RWPE2 (cell line): ENCODE measurements around the gene PRSS50.
"Not testable (repeated sequence)": the region's sequence is repeated elsewhere in the genome, so short reads cannot be mapped to it uniquely, and the experiment has no call there.

Source experiments
- ATAC-seq: fragments of 200-7000 bp; cut with Tn5 transposase; 3 replicates; pipeline ENCODE4 v1.9.1; 2021; ENCODE audit warnings: low read depth
- DNase-seq: peaks from one replicate; pipeline ENCODE4 v3.0.0-alpha.2; 2020; ENCODE audit warnings: low spot score
- H3K27ac ChIP-seq: fragments of 450-650 bp; 2 replicates; pipeline ENCODE4 v1.5.1; 2017; ENCODE audit warnings: mild to moderate bottlenecking; ENCODE audit not compliant: poor library complexity, severe bottlenecking
- H3K27me3 ChIP-seq: fragments of 250-450 bp; sonication (Bioruptor Pico); 2 replicates; pipeline ENCODE4 v1.5.1; 2021; ENCODE audit warnings: mild to moderate bottlenecking, moderate library complexity; ENCODE audit not compliant: insufficient read depth, poor library complexity, severe bottlenecking
- H3K36me3 ChIP-seq: fragments of 250-450 bp; sonication (Bioruptor Pico); 2 replicates; pipeline ENCODE4 v1.5.1; 2020; ENCODE audit warnings: low read depth, mild to moderate bottlenecking, moderate library complexity
- H3K4me1 ChIP-seq: fragments of 250-450 bp; sonication (Bioruptor Pico); 2 replicates; pipeline ENCODE4 v1.5.1; 2021; ENCODE audit warnings: mild to moderate bottlenecking, moderate library complexity; ENCODE audit not compliant: insufficient read depth, poor library complexity, severe bottlenecking
- H3K4me3 ChIP-seq: fragments of 250-450 bp; sonication (Bioruptor Pico); 2 replicates; pipeline ENCODE4 v1.5.1; 2021; ENCODE audit warnings: mild to moderate bottlenecking, moderate library complexity; ENCODE audit not compliant: severe bottlenecking
- H3K9me3 ChIP-seq: fragments of 250-450 bp; sonication (Bioruptor Pico); 2 replicates; pipeline ENCODE4 v1.5.1; 2021; ENCODE audit warnings: mild to moderate bottlenecking, moderate library complexity; ENCODE audit not compliant: severe bottlenecking
- CTCF ChIP-seq: fragments of 450-650 bp; IDR thresholded peaks from one replicate; pipeline ENCODE4 v1.5.1; 2017; ENCODE audit warnings: mild to moderate bottlenecking, moderate library complexity; ENCODE audit not compliant: poor library complexity, severe bottlenecking

The PRSS50 gene

GRCh38 chr3:46756642-46757041 lies 39.0 kb upstream of the PRSS50 start:
- Histone ChIP-seq H3K36me3 (no peaks in the 10 kb centered on the region), H3K4me1 (no peaks in the 10 kb centered on the region), H3K27ac (no peak overlapping the region), H3K9me3 (no peaks in the 10 kb centered on the region), H3K4me3 (no peak overlapping the region), H3K27me3 (no peaks in the 10 kb centered on the region)
- no peak for ATAC-seq
- DNase-seq, result no peak
- TF ChIP-seq CTCF, result no peak

DNA sequence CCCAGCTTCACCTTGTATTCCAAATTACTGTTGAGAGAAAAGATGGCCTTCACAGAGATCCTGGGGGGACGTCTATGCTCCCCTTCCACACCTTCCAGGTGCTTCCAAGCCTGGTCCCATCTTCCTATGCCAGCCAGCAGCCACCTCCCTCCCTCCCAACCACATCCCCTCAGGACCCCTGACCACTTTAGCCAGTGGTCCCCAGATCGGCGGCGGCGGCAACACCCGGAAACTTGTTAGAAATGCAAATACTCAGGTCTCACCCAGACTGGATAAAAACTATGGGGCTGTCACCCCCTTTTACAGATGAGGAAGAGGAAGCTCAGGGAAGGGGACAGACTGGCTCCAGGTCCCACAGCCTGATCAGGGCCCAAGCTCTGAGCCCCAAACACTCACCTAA lies 38.0 kb upstream of the PRSS50 start:
- H3K27me3 ChIP-seq, result no peaks in the 10 kb centered on the region
- no peaks in the 10 kb centered on the region for H3K9me3 ChIP-seq
- no peak for TF ChIP-seq CTCF
- H3K4me1 ChIP-seq, result no peaks in the 10 kb centered on the region
- no peak overlapping the region for H3K4me3 ChIP-seq
- DNase-seq (no peak), ATAC-seq (no peak)
- no peak overlapping the region for H3K27ac ChIP-seq
- H3K36me3 ChIP-seq, result no peaks in the 10 kb centered on the region

GRCh38 chr3:46753127-46753526 lies 35.5 kb upstream of the PRSS50 start:
- not testable (repeated sequence) for H3K9me3 ChIP-seq, DNase-seq, H3K27me3 ChIP-seq, ATAC-seq, H3K4me3 ChIP-seq, H3K4me1 ChIP-seq, H3K36me3 ChIP-seq, H3K27ac ChIP-seq

DNA sequence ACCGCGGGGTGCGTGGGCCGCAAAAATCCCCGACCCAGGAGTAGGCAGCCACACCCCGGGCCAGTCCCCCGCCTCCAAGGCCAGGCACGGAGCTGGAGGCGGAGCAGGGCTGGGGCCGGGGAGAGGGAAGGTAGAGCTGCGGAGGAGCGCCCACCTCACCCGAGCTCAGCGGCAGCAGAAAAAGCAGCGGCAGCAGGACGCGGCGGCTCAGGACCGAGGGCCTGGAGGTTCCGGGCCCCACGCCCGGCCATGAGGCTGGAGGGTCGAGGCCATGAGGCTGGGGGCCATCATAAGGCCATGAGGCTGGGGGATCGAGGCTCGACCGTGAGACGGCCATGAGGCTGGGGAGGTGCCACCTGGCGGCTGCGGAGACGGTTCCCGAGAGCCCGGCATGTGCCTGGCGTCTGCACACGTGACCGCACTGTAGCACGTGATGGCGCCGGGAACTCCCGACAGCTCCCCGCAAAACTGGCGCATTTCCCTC lies 32.9 kb upstream of the PRSS50 start:
- H3K4me1 ChIP-seq, result no peaks in the 10 kb centered on the region
- H3K27me3 ChIP-seq, result no peaks in the 10 kb centered on the region
- H3K9me3 ChIP-seq, result no peaks in the 10 kb centered on the region
- H3K4me3 ChIP-seq, result no peak overlapping the region
- H3K36me3 ChIP-seq, result no peaks in the 10 kb centered on the region
- TF ChIP-seq CTCF, result no peak
- no peak for DNase-seq
- H3K27ac ChIP-seq, result no peak overlapping the region
- no peak for ATAC-seq

GRCh38 chr3:46749129-46749528 lies 31.5 kb upstream of the PRSS50 start:
- no peak for ATAC-seq

More at GRCh38 chr3:46749129-46749528, 31.5 kb upstream of the PRSS50 start:
- H3K36me3 ChIP-seq, result no peaks in the 10 kb centered on the region
- H3K4me3 ChIP-seq, result no peak overlapping the region
- H3K4me1 ChIP-seq, result no peaks in the 10 kb centered on the region
- no peak overlapping the region for H3K27ac ChIP-seq
- no peak for DNase-seq
- H3K9me3 ChIP-seq, result no peaks in the 10 kb centered on the region
- H3K27me3 ChIP-seq, result no peaks in the 10 kb centered on the region
- TF ChIP-seq CTCF, result no peak
